Colonic mucosa (tissue), 4 donors: Measurements from ENCODE around the gene RASAL2. TPM values are rescaled to one million over a fixed set of nuclear protein-coding genes. Genes with fewer than 3 reads are reported as not detected.
"Not testable (repeated sequence)": the region's sequence is repeated elsewhere in the genome, so short reads cannot be mapped to it uniquely, and the experiment has no call there.

Source experiments
- DNase-seq: peaks from one replicate; pipeline ENCODE4 v3.0.0-alpha.2; 2020
- H3K27ac ChIP-seq: fragments of 200-600 bp; one replicate; pipeline ENCODE4 v1.8.0; 2021
- H3K27me3 ChIP-seq: fragments of 200-600 bp; one replicate; pipeline ENCODE4 v1.8.0; 2021
- H3K36me3 ChIP-seq: fragments of 200-600 bp; one replicate; pipeline ENCODE4 v1.8.0; 2021
- H3K4me1 ChIP-seq: fragments of 200-600 bp; one replicate; pipeline ENCODE4 v1.8.0; 2021; ENCODE audit warnings: mild to moderate bottlenecking
- H3K4me3 ChIP-seq: fragments of 200-600 bp; one replicate; pipeline ENCODE4 v1.8.0; 2021
- H3K9ac ChIP-seq, 2 donors: one replicate each; pipeline ENCODE4 v1.7.0; 2013; ENCODE audit warnings: control low read depth in 2 of 2, low read depth in 2 of 2, low read length in 2 of 2
- H3K9me3 ChIP-seq: fragments of 200-600 bp; one replicate; pipeline ENCODE4 v1.8.0; 2021
- CTCF ChIP-seq: fragments of 200-600 bp; IDR thresholded peaks from one replicate; pipeline ENCODE4 v1.8.0; 2022; ENCODE audit warnings: antibody characterized with exemption, mild to moderate bottlenecking
- intact Hi-C: fragments of 100-400 bp; cut with DNase I; formaldehyde crosslinking; loops from one replicate; pipeline ENCODE4 v1.14.1; 2022
- total RNA-seq, 2 donors: library from RNA; stranded (reverse); fragmentation: NEBNext Ultra II Directional in 1 of 2; extraction: Animal tissue kit (Norgen Biotek cat#: 25700) in 1 of 2; gene quantifications; one replicate each; pipeline ENCODE4 v1.2.1, GENCODE V29; 2021
- donor health status: healthy.
- donor health status: DM: no; HTN: no; CAD: no.
- donor health status: DM: no; HTN: no; CAD: no.

Gene RASAL2
- total RNA-seq, 2 donors from 2014 or later, result 9.7 to 11.8 TPM

DNA sequence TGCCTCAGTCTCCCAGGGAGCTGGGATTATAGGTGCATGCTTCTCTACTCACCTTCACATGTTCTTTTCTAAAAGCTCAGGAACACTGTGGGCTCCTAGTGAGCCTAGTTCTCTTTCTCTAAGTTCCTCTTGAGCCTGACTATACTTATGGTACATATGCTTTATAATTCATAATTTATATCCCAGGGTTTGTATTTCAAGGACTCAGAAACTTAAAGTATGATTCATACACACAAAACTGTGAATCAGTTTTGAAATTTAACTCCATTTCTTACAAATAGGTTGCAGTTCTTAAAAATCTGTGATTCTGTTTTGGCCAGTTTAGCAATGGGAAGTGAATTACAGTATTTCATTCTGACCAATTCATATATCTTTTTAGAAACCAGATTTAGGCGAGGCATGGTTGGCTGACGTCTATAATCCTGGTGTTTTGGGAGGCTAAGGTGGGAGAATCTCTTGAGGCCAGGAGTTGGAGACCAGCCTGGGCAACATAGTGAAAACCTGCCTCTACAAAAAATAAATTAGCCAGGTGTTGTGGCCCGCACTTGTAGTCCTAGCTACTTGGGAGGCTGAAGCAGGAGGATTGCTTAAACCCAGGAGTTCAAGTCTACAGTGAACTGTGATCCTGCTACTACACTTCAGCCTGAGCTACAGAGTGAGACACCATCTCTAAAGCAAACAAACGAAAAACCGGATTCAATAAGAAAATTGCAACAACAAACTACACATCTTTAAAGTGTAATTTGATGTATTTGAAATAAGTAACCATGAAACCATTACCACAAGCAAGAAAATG is 15.6 kb downstream of the RASAL2 start:
- H3K36me3 ChIP-seq, result no peaks in the 10 kb centered on the region
- H3K27ac ChIP-seq, result no peak overlapping the region
- no peak for DNase-seq
- intact Hi-C loops, result no loop called here
- H3K27me3 ChIP-seq, result no peaks in the 10 kb centered on the region
- no peaks in the 10 kb centered on the region for H3K9me3 ChIP-seq
- no peak overlapping the region for H3K9ac ChIP-seq
- no peak for TF ChIP-seq CTCF
- H3K4me1 ChIP-seq, result no peaks in the 10 kb centered on the region
- no peak overlapping the region for H3K4me3 ChIP-seq

DNA sequence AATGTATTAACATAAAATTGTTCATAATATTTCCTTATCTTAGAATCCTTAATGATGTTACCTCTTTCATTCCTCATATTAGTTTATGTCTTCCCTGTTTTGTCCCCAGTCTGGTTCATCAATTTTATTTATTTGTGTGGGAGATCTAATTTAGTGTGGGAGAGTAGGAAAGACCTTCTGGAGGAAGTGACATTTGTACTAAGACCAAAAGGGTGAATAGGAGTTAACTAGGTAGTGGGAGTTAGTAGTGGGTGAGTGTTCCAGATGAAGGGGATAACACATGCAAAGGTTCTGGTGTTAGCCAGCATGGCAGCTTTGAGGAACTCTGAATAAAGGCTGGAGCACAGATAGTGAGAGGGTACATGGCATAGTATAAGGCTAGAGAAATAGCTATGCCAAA is 21.4 kb downstream of the RASAL2 start:
- no peaks in the 10 kb centered on the region for H3K36me3 ChIP-seq
- H3K27ac ChIP-seq, result no peak overlapping the region
- no peaks in the 10 kb centered on the region for H3K27me3 ChIP-seq
- no peaks in the 10 kb centered on the region for H3K9me3 ChIP-seq
- no peak overlapping the region for H3K9ac ChIP-seq
- DNase-seq, result no peak
- H3K4me3 ChIP-seq, result no peak overlapping the region
- no peaks in the 10 kb centered on the region for H3K4me1 ChIP-seq
- intact Hi-C loops, result no loop called here
- TF ChIP-seq CTCF, result no peak

- Histone ChIP-seq H3K4me3 (no peak overlapping the region), H3K27ac (no peak overlapping the region), H3K4me1 (no peaks in the 10 kb centered on the region), H3K36me3 (no peaks in the 10 kb centered on the region), H3K9ac (no peak overlapping the region), H3K9me3 (no peaks in the 10 kb centered on the region), H3K27me3 (no peaks in the 10 kb centered on the region)
- no peak for TF ChIP-seq CTCF
- intact Hi-C loops, result no loop called here
- DNase-seq, result no peak
Observed at GRCh38 chr1:178118524-178118923, 24.6 kb downstream of the RASAL2 start.

DNA sequence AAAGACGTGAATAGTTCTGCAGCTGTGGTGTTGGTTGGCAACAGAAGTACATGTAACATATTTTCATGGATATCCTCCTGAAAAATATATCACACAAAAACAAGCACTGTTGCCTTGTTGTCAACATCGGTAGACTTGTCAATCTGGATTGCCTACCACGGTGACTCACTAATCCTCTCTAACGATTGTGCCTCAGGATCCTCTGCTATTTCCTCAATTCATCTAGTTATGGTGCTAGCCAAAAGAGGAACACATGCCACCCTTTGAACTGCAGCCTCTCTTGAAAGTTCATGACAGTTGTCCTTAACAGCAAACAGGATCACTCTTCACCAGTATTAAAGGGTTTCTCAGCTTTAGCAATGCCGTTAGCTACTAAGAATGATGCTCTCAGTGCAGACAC is 25.7 kb downstream of the RASAL2 start:
- Histone ChIP-seq H3K36me3 (no peaks in the 10 kb centered on the region), H3K4me3 (no peak overlapping the region), H3K27me3 (no peaks in the 10 kb centered on the region), H3K27ac (no peak overlapping the region), H3K9me3 (no peaks in the 10 kb centered on the region), H3K4me1 (no peaks in the 10 kb centered on the region), H3K9ac (no peak overlapping the region)
- DNase-seq, result no peak
- intact Hi-C loops, result no loop called here
- TF ChIP-seq CTCF, result no peak

DNA sequence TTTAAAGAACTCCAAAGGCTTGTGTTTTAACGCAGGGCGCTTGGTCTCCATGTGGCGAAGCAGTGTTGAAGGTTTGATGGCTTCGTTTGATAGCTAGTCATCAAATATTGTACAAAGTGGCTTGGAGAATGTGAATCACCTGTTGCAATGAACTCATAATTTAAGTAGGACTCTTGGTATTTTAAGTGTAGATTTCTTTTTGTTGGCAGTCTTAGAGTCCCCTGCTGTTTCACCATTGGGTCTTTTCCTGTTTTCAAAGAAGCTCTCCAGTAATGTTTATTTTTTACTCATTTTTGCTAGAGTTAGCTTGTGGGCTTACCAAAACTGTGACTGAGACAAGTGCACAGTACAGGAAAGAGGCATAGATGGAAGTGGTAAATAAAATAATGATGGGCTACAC is 26.2 kb downstream of the RASAL2 start:
- Histone ChIP-seq H3K9ac (no peak overlapping the region), H3K27ac (no peak overlapping the region)
- intact Hi-C loops, result no loop called here

GRCh38 chr1:178120520-178121052 is 26.7 kb downstream of the RASAL2 start:
- H3K27me3 ChIP-seq, H3K9me3 ChIP-seq, H3K4me3 ChIP-seq, H3K4me1 ChIP-seq, H3K9ac ChIP-seq, H3K36me3 ChIP-seq, H3K27ac ChIP-seq, intact Hi-C loops, DNase-seq: not testable (repeated sequence)

More for the DNA sequence above, 26.2 kb downstream of the RASAL2 start:
- Histone ChIP-seq H3K27me3 (no peaks in the 10 kb centered on the region), H3K36me3 (no peaks in the 10 kb centered on the region), H3K9me3 (no peaks in the 10 kb centered on the region), H3K4me1 (no peaks in the 10 kb centered on the region), H3K4me3 (no peak overlapping the region)
- no peak for TF ChIP-seq CTCF
- DNase-seq, result no peak
